ENCODE data around the gene TMTC1.
"Not testable (repeated sequence)": the region's sequence is repeated elsewhere in the genome, so short reads cannot be mapped to it uniquely, and the experiment has no call there.

Gene TMTC1

GRCh38 chr12:29667011-29667410 is 116.7 kb downstream of the TMTC1 start:
- DNase-seq (ENCODE audit: low spot score): no peak

DNA sequence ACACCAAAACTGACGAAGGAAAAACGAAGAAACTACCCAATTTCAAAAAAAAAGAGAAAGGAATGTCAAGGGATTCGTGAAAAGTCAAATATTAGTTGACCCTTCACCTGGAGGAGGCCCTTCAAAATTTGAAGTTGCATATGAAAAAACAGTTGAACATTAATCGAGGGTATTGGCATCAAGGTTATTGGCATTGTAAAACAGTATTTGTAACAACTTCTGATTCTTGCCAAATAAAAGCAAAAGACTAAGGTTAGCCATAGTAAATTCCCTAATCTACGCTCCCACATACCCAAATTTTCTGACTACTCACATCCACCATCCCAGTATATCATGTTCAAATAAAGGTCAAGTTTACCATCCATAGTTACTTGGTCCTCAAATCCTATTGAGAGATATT is 118.6 kb downstream of the TMTC1 start:
- no peak for DNase-seq (ENCODE audit: low spot score)

GRCh38 chr12:29662734-29663323 is 120.9 kb downstream of the TMTC1 start:
- DNase-seq (ENCODE audit: low spot score): no peak

- DNase-seq (ENCODE audit: low spot score): no peak
Observed at GRCh38 chr12:29660847-29661246, 122.9 kb downstream of the TMTC1 start.

DNA sequence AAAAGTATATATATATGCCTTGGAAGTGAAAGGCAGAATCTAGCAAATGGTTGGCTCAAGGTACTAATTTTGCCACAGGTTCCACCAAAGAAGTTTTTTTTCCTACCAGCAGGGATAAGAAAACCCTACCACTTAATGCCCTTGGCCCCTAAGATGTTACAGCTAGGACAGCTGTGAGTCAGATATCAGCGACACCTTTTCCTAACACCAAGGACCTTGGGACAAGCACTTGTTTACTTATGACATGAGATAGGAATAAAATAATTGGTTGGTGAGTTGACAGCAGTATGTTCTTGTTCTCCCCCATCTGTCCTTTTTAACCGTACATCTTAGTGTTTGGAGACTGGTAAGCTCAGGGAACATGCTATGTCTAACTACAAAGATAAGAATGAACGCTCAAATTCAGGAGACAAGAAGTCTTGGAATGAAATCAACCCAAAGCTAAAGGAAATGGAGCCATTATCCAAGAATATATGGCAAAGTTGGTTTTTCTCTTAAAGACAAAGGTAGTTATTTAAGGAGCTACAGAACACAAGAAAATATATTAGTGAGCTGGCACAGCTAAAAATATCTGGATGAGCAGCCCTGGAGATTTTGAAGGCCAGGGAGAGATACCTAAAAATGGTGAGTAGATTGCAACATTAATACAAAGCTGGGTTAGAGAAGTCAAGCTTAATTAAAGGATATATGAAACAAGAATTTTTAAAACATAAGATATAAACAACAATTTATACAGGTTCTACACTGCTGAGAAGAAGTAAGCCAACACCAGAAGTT is 126.8 kb downstream of the TMTC1 start:
- no peak for DNase-seq (ENCODE audit: low spot score)

DNA sequence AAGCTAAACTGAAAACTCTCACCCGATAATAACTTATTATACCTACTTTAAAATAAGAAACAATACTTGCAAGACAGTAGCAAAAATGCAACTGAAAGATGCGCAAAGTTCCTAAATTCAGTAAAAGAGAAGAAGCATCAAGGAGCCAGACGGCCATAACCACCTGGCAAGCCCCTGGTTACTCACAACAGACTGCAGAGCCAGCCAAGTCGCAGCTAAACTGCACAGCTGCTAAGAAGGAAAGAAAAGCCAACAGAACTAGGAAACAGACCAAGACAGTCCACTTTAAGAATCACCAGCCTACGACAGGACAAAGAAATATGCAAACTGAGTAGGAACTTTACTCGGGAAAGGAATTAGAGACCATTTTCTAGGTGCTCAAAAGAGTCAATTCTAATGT is 127.9 kb downstream of the TMTC1 start:
- DNase-seq (ENCODE audit: low spot score): no peak

DNA sequence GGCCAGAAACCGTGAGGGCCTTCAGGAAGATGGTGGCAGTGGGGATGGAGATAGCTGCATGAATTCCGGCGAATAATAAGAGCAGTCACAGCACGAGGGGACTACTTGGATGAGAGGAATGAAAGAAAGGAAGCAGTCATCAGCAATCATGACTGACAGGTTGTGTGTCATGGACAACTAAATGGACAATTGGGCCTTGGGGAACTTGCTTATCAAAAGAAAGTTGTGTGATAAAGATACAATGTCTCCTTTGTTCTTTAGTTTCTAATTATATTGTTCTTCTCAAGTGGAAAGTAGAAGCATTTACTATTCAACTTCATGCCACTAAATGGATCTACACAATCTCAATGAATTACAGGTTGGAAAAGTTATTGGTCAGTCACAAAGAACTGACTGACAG is 130.5 kb downstream of the TMTC1 start:
- no peak for DNase-seq (ENCODE audit: low spot score)

- no peak for DNase-seq (ENCODE audit: low spot score)
Observed at GRCh38 chr12:29650371-29650770, 133.4 kb downstream of the TMTC1 start.

DNA sequence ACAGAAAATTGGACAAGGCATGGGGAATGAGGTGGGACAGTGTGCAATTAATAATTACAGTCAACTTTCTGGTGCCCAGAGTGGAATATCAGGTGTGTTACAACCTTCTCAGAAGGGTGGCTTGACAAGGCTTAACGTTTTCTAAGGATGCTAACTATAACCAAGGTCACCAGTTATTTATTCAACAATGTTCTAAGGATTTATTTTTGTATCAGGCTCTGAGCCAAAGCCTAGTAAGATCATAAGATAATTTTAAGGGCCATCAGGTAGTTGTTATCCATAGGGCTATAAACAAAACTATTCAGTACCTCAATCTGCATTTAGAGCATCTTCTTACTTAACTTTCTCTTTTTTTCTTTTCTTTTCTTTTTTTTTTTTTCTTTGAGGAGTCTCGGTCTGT is 134.0 kb downstream of the TMTC1 start:
- no peak for DNase-seq (ENCODE audit: low spot score)

GRCh38 chr12:29644536-29645162 is 139.1 kb downstream of the TMTC1 start:
- no peak for DNase-seq (ENCODE audit: low spot score)

DNA sequence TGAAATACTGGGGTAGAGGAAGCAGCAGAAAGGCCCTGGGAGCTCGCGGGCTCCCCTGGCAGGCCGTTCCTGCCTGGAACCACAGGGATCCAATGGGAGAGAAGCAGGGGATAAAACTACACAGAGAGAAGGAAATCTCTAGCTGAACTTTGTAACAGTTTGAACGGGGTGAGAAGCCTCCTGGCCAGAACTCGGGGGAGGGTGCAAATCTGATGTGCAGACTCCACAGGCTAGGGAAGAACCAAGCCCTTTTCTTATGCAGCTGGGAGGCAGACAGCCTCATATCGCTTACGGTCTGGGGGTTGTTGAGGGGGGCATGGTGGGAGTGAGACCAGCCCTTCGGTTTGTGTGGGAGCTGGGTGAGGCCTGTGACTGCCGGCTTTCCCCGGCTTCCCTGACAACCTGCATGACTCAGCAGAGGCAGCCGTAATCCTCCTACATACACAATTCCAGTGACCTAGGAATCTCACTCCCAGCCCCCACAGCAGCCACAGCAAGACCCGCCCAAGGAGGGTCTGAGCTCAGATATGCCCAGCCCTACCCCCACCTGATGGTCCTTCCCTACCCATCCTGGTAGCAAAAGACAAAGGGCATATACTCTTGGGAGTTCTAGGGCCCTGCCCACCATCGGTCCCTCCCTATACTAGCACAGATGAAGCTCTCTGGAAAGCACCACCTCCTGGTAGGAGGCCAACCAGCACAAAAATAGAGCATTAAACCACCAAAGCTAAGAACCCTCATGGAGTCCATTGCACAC is 143.0 kb downstream of the TMTC1 start:
- DNase-seq (ENCODE audit: low spot score): no peak

DNA sequence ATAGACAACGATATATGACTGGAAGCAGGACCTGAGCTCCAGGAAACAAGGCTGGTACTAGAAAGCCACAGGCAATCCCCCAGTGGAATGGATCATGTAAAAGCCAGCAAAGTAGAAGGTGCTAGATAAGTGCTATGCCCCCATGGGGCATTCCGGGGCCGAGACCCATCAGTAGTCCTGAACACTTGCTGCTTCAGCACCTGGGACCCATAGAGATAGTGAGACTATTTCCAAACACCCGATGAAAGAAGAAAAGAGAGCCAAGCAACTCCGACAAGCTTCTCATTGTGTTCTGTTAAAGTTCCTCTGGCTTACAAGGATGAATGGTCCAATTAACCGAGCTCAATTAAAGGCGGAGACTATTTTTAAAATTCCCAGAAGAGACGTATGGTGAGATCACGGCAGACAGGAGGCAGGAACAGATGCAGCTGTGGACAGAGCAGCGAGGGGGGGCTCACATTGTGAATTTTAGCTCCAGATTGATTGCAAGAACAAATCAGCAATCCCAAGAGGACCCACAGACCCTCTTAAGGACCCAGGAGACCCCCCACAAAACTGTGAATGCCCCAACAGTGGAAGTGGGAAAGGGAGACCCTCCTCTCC is 143.7 kb downstream of the TMTC1 start:
- no peak for DNase-seq (ENCODE audit: low spot score)

DNA sequence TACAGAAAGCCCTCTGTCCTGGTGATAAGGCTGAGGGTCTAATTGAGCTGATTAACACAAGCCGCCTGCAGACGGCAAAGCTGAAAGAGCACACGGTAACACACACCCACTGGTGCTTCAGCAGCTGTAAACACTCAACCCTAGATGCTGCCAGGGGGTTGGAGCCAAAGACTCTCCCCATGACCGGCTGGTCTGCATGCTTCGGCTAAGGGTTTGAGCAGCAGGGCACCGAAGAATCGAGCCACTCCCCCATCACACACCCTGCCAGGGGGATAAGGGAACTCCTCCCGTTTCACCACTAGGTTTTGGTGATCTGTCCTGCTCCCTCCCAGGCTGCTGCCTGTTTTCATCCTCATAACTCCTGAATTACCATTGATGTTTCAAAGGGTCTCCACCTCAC is 145.2 kb downstream of the TMTC1 start:
- DNase-seq (ENCODE audit: low spot score): no peak

- no peak for DNase-seq (ENCODE audit: low spot score)
Observed at GRCh38 chr12:29634057-29634456, 149.7 kb downstream of the TMTC1 start.

GRCh38 chr12:29630164-29630563 is 153.6 kb downstream of the TMTC1 start:
- not testable (repeated sequence) for DNase-seq (ENCODE audit: low spot score)

DNA sequence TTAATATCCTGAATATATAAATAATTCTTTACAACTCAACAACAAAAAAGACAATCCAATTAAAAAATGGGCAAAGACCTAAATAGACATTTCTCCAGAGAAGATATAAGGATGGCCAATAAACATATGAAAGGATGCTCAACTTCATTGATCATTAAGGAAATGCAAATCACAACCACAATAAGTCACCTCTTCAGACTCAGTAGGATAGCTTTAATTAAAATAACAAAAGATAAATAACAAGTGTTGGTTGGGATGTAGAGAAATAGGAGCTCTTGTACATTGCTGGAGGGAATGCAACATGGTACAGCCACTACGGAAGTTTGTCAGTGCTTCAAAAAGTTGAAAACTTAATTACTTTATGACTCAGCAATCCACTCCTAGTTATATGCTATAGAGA is 156.5 kb downstream of the TMTC1 start:
- no peak for DNase-seq (ENCODE audit: low spot score)

DNA sequence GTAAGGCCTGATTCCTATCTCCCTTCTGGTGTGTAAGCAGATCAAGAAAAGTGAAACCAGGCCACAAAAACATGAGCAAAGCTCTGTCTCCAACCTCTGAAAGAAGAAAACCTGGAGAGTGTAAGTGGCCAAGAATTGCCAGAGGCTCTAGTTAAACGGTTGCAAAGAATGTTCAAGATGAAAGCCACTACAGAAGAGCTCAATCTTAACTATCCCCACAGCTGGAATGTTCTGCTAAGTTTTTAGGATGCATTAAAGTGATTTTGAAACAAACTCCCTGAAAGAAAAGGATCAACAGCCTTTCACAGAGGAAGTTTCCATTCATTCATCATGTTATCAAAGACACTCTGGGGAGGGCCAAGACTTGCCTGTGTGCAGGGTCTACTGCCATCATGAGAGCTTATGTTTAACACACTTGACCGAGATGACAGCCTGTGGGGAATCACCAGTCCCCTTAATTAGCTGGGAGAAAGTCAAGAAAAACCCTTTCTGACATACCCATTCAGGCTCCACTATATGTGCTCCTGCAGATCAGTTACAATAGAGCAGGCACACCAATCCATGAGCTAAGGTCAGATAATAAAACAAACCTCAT is 158.3 kb downstream of the TMTC1 start:
- no peak for DNase-seq (ENCODE audit: low spot score)

DNA sequence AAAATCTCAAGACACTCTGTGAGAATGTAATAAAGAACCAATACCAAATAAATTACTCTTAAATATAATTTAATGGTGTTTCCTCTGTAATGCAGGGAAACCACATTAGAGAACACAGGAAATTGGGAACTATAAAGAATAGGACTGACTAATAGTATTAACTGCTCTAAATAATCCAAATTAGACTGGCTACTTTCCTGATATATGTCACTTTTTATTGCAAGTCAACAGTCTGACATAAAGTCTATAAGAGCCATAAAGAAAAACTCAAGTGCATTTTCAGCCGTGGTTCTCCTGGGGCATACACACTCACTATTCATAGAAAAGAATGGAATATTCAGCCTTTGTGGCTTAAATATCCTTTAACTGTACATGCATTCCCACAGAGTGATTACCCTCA is 161.5 kb downstream of the TMTC1 start:
- DNase-seq (ENCODE audit: low spot score): no peak

DNA sequence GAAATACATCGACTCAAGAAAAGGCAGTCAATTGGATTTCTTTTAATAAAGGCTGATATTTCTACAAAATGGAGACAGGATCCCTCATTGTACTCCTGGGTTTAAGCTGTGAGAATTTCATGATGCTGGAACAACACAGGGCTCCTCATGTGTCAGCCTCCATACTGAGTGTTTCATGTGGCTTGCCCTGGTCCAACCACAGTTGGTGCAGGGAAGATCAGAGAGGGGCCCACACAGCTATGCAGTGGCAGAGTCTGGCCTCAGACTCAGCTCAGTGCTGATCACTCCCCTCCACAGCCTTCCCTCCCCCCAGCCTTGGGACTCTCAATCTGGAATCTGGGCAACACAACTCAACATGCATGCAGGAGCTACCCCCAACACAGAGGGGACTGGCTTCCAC is 163.7 kb downstream of the TMTC1 start:
- DNase-seq (ENCODE audit: low spot score): no peak

DNA sequence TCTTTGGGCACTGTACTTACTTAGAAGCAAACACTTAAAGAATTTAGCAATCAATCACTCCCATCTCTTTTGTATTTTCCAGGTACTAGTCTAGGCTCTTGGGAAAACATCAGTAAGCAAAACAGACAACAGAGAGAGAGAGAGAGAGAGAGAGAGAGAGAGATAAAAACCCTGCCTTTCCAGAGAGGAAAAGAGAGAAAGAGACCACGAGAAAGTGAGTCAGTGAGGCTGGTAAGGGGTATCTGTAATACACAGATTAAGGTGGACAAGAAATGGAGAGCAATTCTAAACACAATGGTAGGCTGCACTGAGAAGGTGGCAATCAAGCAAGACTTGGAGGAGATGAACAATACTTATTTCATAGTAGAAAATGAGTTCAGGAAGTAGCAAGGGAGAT is 166.3 kb downstream of the TMTC1 start:
- no peak for DNase-seq (ENCODE audit: low spot score)

DNA sequence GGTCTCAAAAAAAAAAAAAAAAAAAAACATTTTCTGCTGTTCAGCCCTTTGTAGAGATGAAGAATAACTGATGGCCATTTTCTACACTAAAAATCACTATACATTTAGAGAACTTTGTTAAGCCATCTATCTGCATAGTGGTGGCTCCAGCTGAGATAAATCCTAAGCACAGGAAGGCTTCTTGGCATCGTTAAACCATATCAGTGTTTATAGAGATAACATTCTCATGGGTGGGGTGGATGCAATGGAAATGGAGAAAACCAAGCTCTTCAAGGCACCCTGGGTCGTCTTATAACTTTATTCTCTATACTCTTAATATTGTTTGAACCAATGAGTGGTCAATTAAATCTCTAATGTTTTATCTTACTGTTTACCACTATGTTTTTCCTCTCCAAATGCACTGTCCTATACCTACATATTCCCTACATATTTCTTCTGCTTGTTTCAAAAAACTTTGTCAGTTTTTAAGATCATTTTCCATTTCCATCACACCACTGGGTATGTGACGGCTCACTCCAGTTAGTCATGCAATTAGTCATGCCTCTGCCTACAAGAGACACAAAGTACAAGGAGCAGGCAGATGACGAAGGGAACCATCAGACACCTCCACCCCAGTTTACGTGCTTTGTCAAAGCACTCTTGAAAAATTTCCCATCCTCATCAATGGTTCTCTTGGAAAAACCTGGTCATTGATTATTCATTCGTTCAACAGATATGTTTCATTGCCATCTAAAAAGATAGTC is 166.9 kb downstream of the TMTC1 start:
- no peak for DNase-seq (ENCODE audit: low spot score)

Measured in left forelimb (tissue), 1 donor.